GM12875 (cell line): ENCODE data around the gene SLTM.

Experiments
- H3K4me3 ChIP-seq: one replicate; pipeline ENCODE4 v1.5.1; 2011; ENCODE audit warnings: low read depth, low read length, control low read depth
- CTCF ChIP-seq: IDR thresholded peaks from 2 replicates; pipeline ENCODE4 v1.5.1; 2011; ENCODE audit warnings: low read depth, mild to moderate bottlenecking, control low read depth, inconsistent platforms, low read length, moderate library complexity, borderline replicate concordance; ENCODE audit not compliant: insufficient read depth

SLTM gene

GRCh38 chr15:58966698-58967097 lies 33.2 kb upstream of the SLTM start:
- no peak overlapping the region for H3K4me3 ChIP-seq
- TF ChIP-seq CTCF: no peak

- H3K4me3 ChIP-seq: no peak overlapping the region
- TF ChIP-seq CTCF: no peak
Observed at GRCh38 chr15:58962662-58963565, 29.4 kb upstream of the SLTM start.

- H3K4me3 ChIP-seq: no peak overlapping the region
- no peak for TF ChIP-seq CTCF
Observed at GRCh38 chr15:58962136-58962535, 28.7 kb upstream of the SLTM start.

GRCh38 chr15:58958811-58959210 lies 25.3 kb upstream of the SLTM start:
- H3K4me3 ChIP-seq: no peak overlapping the region
- no peak for TF ChIP-seq CTCF

GRCh38 chr15:58957101-58957973 lies 23.9 kb upstream of the SLTM start:
- no peak overlapping the region for H3K4me3 ChIP-seq
- TF ChIP-seq CTCF: peak; percentile 77

- no peak overlapping the region for H3K4me3 ChIP-seq
- TF ChIP-seq CTCF: no peak
Observed at GRCh38 chr15:58952751-58953150, 19.3 kb upstream of the SLTM start.
